ENCODE data around the gene MACROD1.

Gene MACROD1

DNA sequence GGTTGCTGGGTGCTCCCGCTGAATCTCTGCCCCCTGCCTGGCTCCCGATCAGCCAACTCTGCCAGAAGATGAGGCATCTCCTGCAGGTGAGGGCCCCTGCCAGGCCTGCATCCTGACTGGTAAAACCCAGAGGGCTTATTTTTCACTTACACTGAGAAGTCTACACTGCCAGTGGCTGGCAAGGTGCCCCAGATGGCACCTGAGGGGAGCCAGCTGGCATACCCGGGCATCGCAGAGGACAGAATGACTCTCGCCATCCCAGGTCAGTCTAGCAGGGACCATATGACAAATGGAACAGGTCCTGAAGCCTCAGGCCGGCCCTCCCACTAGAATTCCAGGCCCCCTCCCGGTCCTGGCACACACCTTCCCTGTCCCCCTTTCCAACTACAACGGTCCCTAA is 30.9 kb downstream of the MACROD1 start:
- Mint-ChIP-seq H3K27ac (no peak overlapping the region), H3K27me3 (ENCODE audit: low read depth) (no peaks in the 10 kb centered on the region), H3K4me1 (ENCODE audit: low read depth) (no peaks in the 10 kb centered on the region), H3K36me3 (ENCODE audit: low read depth) (no peaks in the 10 kb centered on the region), H3K9me3 (no peaks in the 10 kb centered on the region), H3K4me3 (no peak overlapping the region)
- no peak for DNase-seq (ENCODE audit: low spot score)

- H3K27me3 Mint-ChIP-seq (ENCODE audit: low read depth) = no peaks in the 10 kb centered on the region
- H3K4me3 Mint-ChIP-seq = no peak overlapping the region
- H3K9me3 Mint-ChIP-seq = no peaks in the 10 kb centered on the region
- no peaks in the 10 kb centered on the region for H3K36me3 Mint-ChIP-seq (ENCODE audit: low read depth)
- DNase-seq (ENCODE audit: low spot score) = no peak
- no peaks in the 10 kb centered on the region for H3K4me1 Mint-ChIP-seq (ENCODE audit: low read depth)
- no peak overlapping the region for H3K27ac Mint-ChIP-seq
Measured at GRCh38 chr11:64132982-64133705, 32.8 kb downstream of the MACROD1 start.

- Mint-ChIP-seq H3K36me3 (ENCODE audit: low read depth) (no peaks in the 10 kb centered on the region), H3K27ac (no peak overlapping the region), H3K27me3 (ENCODE audit: low read depth) (no peaks in the 10 kb centered on the region), H3K9me3 (no peaks in the 10 kb centered on the region), H3K4me1 (ENCODE audit: low read depth) (no peaks in the 10 kb centered on the region), H3K4me3 (no peak overlapping the region)
- DNase-seq (ENCODE audit: low spot score) = no peak
Measured at GRCh38 chr11:64132191-64132771, 33.6 kb downstream of the MACROD1 start.

DNA sequence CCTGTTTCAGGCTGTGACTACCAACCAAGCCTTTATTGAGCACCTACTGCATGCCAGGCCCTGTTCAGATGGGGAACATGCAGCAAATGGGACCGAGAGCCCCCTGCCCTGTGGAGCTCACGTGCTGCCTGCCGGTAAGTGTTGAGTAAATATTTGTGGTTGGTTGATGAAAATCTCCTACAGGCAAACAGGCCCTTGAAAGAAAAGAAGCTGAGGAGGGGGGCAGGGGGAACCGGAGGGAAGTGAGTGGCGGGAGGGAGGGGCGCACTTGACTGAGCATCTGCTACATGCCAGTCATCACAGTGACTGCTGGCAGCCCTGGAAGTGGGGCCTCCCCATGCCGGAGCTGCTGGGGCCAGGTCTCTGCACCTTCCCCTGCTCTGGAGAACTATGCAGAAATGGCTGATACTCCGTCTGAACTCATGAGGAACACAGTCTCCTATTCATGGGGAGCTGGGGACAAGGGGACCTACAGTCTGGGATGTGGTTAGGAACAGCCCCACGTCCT is 34.2 kb downstream of the MACROD1 start:
- no peaks in the 10 kb centered on the region for H3K27me3 Mint-ChIP-seq (ENCODE audit: low read depth)
- no peaks in the 10 kb centered on the region for H3K4me1 Mint-ChIP-seq (ENCODE audit: low read depth)
- no peaks in the 10 kb centered on the region for H3K36me3 Mint-ChIP-seq (ENCODE audit: low read depth)
- DNase-seq (ENCODE audit: low spot score) = no peak
- no peak overlapping the region for H3K4me3 Mint-ChIP-seq
- H3K9me3 Mint-ChIP-seq = no peaks in the 10 kb centered on the region
- no peak overlapping the region for H3K27ac Mint-ChIP-seq

DNA sequence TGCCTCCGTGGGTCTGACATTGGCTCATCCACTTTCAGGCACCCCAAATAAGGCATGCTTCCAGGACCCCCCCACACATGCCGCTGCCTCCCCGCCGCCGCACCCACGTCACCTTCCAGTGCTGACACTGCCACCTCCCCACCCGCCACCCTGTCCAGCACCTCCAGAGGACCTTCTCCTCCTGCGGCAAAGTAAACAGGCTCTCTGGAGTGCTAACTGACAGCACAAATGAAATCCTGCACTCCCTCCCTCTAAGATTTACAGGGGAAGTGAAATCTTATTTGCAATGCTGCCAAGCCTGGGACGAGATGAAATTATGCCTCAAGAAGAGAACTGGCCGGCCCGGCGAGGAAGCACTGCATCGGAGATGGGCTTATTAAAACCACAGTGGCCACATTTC is 35.3 kb downstream of the MACROD1 start:
- Mint-ChIP-seq H3K27ac (no peak overlapping the region), H3K4me3 (no peak overlapping the region), H3K9me3 (no peaks in the 10 kb centered on the region), H3K4me1 (ENCODE audit: low read depth) (no peaks in the 10 kb centered on the region), H3K27me3 (ENCODE audit: low read depth) (no peaks in the 10 kb centered on the region), H3K36me3 (ENCODE audit: low read depth) (no peaks in the 10 kb centered on the region)
- DNase-seq (ENCODE audit: low spot score) = no peak

DNA sequence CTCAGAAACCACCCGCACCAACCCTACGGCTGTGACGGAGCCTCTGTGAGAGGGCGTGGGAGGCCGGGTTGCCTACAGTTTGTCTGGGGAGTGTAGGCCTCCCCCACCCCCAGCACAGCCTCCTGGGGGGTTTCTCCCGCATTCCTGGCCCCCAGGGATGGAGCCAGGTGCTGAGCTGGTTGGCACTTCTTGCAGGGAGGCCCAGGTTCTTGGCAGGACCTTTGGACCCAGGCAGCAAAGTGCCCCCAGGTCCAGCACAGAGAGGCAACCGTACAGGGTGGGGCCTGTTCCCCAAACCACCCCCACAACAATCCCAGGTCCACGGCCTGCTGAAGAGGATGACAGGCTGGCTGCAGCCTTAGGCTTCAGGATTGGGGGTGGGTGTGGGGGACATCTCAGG is 36.5 kb downstream of the MACROD1 start:
- no peaks in the 10 kb centered on the region for H3K27me3 Mint-ChIP-seq (ENCODE audit: low read depth)
- H3K4me3 Mint-ChIP-seq = no peak overlapping the region
- no peaks in the 10 kb centered on the region for H3K9me3 Mint-ChIP-seq
- no peaks in the 10 kb centered on the region for H3K36me3 Mint-ChIP-seq (ENCODE audit: low read depth)
- H3K4me1 Mint-ChIP-seq (ENCODE audit: low read depth) = no peaks in the 10 kb centered on the region
- H3K27ac Mint-ChIP-seq = no peak overlapping the region
- no peak for DNase-seq (ENCODE audit: low spot score)

- Mint-ChIP-seq H3K36me3 (ENCODE audit: low read depth) (no peaks in the 10 kb centered on the region), H3K27ac (no peak overlapping the region), H3K4me1 (ENCODE audit: low read depth) (no peaks in the 10 kb centered on the region), H3K27me3 (ENCODE audit: low read depth) (no peaks in the 10 kb centered on the region), H3K4me3 (no peak overlapping the region), H3K9me3 (no peaks in the 10 kb centered on the region)
- DNase-seq (ENCODE audit: low spot score) = no peak
Measured at GRCh38 chr11:64128255-64129006, 37.5 kb downstream of the MACROD1 start.

DNA sequence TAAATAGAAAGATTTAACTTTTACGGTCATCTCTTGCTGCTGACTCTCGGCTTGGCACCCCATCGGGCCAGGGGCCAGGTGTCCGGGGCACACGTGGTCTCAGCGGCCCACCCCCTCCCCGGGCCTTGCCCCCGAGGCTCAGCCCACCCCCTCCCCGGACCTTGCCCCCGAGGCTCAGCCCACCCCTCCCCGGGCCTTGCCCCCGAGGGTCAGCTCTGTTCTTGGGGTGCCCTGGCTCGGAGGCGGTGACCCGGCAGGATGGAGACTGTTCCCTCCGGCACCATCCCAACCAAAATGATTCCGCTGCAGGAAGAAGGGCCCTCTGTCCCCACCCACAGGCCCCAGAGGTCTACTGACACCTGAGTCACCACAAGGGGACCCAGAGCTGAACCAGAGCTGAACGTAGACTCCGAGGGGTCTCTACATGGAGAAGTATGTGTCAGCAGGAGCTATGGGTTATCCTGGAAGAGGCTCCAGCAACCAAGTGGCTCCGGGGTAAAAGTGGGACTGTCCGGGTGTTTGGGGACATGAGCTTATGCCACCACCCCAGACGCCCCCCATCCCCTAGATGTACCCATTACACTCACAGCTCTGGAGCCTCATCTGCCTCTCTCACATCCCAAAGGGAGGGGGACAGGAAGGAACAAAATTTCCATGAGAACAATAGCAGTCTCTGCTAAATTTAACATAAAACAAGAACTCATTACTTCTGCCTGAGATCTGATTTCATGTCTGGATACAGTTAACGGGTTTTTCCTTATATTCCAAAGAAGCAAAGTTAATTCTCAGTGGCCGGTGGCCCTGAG is 38.4 kb downstream of the MACROD1 start:
- DNase-seq (ENCODE audit: low spot score) = no peak
- Mint-ChIP-seq H3K27me3 (ENCODE audit: low read depth) (no peaks in the 10 kb centered on the region), H3K4me1 (ENCODE audit: low read depth) (no peaks in the 10 kb centered on the region), H3K27ac (no peak overlapping the region), H3K9me3 (no peaks in the 10 kb centered on the region), H3K36me3 (ENCODE audit: low read depth) (no peaks in the 10 kb centered on the region), H3K4me3 (no peak overlapping the region)

DNA sequence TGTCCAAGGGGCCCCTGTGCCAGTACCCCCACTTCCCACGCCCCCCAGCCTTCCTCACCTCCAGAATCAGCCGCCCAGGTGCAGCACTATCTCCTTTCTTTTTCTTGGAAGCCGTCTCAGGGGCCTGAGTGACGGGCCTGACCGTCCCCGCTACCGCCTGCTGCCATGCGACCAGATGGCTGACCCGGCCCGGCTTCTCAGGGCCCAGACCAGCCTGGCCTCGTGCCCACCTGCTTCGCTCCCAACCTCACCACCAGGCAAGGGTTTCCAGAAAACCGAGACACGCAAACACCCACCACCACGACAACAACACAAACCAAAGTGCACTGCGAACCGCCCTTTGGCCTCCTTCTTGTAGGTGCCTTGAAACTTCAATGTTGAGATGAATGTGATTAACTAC is 39.1 kb downstream of the MACROD1 start:
- Mint-ChIP-seq H3K36me3 (ENCODE audit: low read depth) (no peaks in the 10 kb centered on the region), H3K4me1 (ENCODE audit: low read depth) (no peaks in the 10 kb centered on the region), H3K9me3 (no peaks in the 10 kb centered on the region), H3K4me3 (no peak overlapping the region), H3K27me3 (ENCODE audit: low read depth) (no peaks in the 10 kb centered on the region), H3K27ac (no peak overlapping the region)
- no peak for DNase-seq (ENCODE audit: low spot score)

- Mint-ChIP-seq H3K36me3 (ENCODE audit: low read depth) (no peaks in the 10 kb centered on the region), H3K4me3 (no peak overlapping the region), H3K27ac (no peak overlapping the region), H3K27me3 (ENCODE audit: low read depth) (no peaks in the 10 kb centered on the region), H3K4me1 (ENCODE audit: low read depth) (no peaks in the 10 kb centered on the region), H3K9me3 (no peaks in the 10 kb centered on the region)
- DNase-seq (ENCODE audit: low spot score) = no peak
Measured at GRCh38 chr11:64126371-64126770, 39.5 kb downstream of the MACROD1 start.

DNA sequence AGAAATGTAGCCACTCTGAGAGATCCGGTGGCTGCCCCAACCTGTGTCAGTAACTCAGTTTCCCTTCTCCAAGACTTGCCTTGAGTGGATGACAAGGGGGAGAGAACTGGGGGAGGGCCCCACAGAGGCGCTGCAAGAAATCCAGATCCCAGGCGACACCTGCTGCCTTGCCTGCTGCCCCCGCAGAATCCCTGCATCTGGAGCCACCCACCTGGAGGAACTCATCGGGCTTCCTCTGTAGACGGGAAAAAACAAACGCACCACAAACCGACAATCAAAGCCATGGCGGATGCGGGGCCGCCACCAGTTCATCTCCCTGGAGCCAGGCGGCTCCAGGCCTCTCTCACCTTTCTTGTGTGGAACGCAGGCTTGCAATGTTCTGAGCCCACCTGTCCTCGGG is 40.2 kb downstream of the MACROD1 start:
- Mint-ChIP-seq H3K27ac (no peak overlapping the region), H3K4me1 (ENCODE audit: low read depth) (no peaks in the 10 kb centered on the region), H3K9me3 (no peaks in the 10 kb centered on the region)

GRCh38 chr11:64124147-64124546 is 41.8 kb downstream of the MACROD1 start:
- no peak for DNase-seq (ENCODE audit: low spot score)
- Mint-ChIP-seq H3K27me3 (ENCODE audit: low read depth) (no peaks in the 10 kb centered on the region), H3K4me3 (no peak overlapping the region), H3K4me1 (ENCODE audit: low read depth) (no peaks in the 10 kb centered on the region), H3K9me3 (no peaks in the 10 kb centered on the region), H3K27ac (no peak overlapping the region), H3K36me3 (ENCODE audit: low read depth) (no peaks in the 10 kb centered on the region)

More for the DNA sequence above, 40.2 kb downstream of the MACROD1 start:
- Mint-ChIP-seq H3K36me3 (ENCODE audit: low read depth) (no peaks in the 10 kb centered on the region), H3K27me3 (ENCODE audit: low read depth) (no peaks in the 10 kb centered on the region), H3K4me3 (no peak overlapping the region)
- no peak for DNase-seq (ENCODE audit: low spot score)

DNA sequence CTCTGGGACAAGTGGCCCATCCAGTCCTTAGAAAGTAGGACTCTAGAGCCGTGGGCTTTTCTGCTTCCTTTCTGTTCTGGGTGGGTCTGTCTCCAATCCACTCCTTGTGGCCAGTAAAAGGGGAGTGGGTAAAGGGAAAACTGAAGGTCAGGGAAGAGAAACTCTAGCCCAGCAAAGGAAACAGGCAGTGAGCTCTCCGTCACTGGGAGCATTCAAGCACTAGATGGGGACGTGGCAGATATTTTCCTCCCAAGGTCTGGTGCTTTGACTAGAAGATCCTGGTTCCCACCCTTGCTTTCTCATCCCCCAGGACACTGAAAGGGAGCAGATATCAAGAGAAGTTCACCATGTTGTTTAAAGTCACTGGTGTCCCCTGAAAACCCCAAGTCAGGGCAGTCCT is 42.2 kb downstream of the MACROD1 start:
- no peak overlapping the region for H3K4me3 Mint-ChIP-seq
- H3K27ac Mint-ChIP-seq = no peak overlapping the region
- no peaks in the 10 kb centered on the region for H3K4me1 Mint-ChIP-seq (ENCODE audit: low read depth)
- H3K36me3 Mint-ChIP-seq (ENCODE audit: low read depth) = no peaks in the 10 kb centered on the region
- H3K27me3 Mint-ChIP-seq (ENCODE audit: low read depth) = no peaks in the 10 kb centered on the region
- no peaks in the 10 kb centered on the region for H3K9me3 Mint-ChIP-seq
- no peak for DNase-seq (ENCODE audit: low spot score)
